Kidney (tissue), 14 donors: Measurements from ENCODE around the gene ITCH. TPM values are rescaled to one million over a fixed set of nuclear protein-coding genes. Genes with fewer than 3 reads are reported as not detected.
"Not testable (repeated sequence)": the region's sequence is repeated elsewhere in the genome, so short reads cannot be mapped to it uniquely, and the experiment has no call there.

Experiments used
- DNase-seq, 5 donors: peaks; one replicate each; pipeline ENCODE4 v3.0.0-alpha.2; 2013 to 2020
- FAIRE-seq: peaks from 2 replicates; lab custom pipeline; 2012; peaks lifted over from hg19 to GRCh38; lab: Jason Lieb, UNC
- H3K27ac ChIP-seq, 2 donors: one replicate each; pipeline ENCODE4 v1.7.0; 2013; ENCODE audit warnings: low read depth in 2 of 2, low read length in 2 of 2, inconsistent platforms in 1 of 2
- H3K27me3 ChIP-seq: one replicate; pipeline ENCODE4 v1.7.1; 2013; ENCODE audit warnings: low read length, inconsistent platforms; ENCODE audit not compliant: control insufficient read depth, insufficient read depth
- H3K36me3 ChIP-seq, 3 donors: one replicate each; pipeline versions ENCODE4 v1.7.0 to v1.7.1; 2013; ENCODE audit warnings: low read length in 3 of 3, control low read depth in 1 of 3, inconsistent platforms in 1 of 3; ENCODE audit not compliant: insufficient read depth in 3 of 3, control insufficient read depth in 2 of 3
- H3K4me1 ChIP-seq, 3 donors: one replicate each; pipeline versions ENCODE4 v1.7.0 to v1.7.1; 2013; ENCODE audit warnings: low read length in 3 of 3, inconsistent platforms in 1 of 3, low read depth in 1 of 3; ENCODE audit not compliant: control insufficient read depth in 2 of 3, insufficient read depth in 2 of 3
- H3K4me3 ChIP-seq, 3 donors: one replicate each; pipeline versions ENCODE4 v1.7.0 to v1.8.1; 2013; ENCODE audit warnings: low read length in 3 of 3, control low read depth in 1 of 3, inconsistent platforms in 1 of 3
- H3K9ac ChIP-seq, 3 donors: one replicate each; pipeline versions ENCODE4 v1.7.0 to v1.7.1; 2013; ENCODE audit warnings: low read length in 3 of 3, control low read depth in 1 of 3, inconsistent platforms in 1 of 3
- H3K9me3 ChIP-seq, 3 donors: one replicate each; pipeline versions ENCODE4 v1.7.0 to v1.7.1; 2013; ENCODE audit warnings: low read length in 3 of 3, control low read depth in 1 of 3, inconsistent platforms in 1 of 3; ENCODE audit not compliant: control insufficient read depth in 2 of 3, insufficient read depth in 1 of 3
- CTCF ChIP-seq: IDR thresholded peaks from 3 replicates; pipeline ENCODE4 v1.5.1; 2012; ENCODE audit warnings: mild to moderate bottlenecking, moderate library complexity, borderline replicate concordance; ENCODE audit not compliant: insufficient read depth; ENCODE audit errors: extremely low read depth
- intact Hi-C: fragments of 100-400 bp; cut with DNase I; formaldehyde crosslinking; loops from one replicate; pipeline ENCODE4 v1.11.1; 2022
- polyA plus RNA-seq: library from polyadenylated mRNA; stranded (reverse); fragments of 350-450 nt; fragmentation: Illumina TruSeq; extraction: RNeasy Lipid Tissue Mini Kit (QIAGEN cat#74804); gene quantifications from one replicate; pipeline ENCODE4 v1.2.3, GENCODE V29; 2014; ENCODE audit warnings: low read depth, low replicate concordance; ENCODE audit not compliant: insufficient read depth
- total RNA-seq: library from RNA; stranded (reverse); fragmentation: NEBNext Ultra II Directional; extraction: Animal tissue kit (Norgen Biotek cat#: 25700); gene quantifications from one replicate; pipeline ENCODE4 v1.2.1, GENCODE V29; 2021
- donor health status: control.
- donor health status: control.
- donor health status: control.
- donor health status: control.
- donor health status: control.
- donor health status: DM: yes; HTN: yes; CAD: no.
- donor health status: Normal renal cell carcinoma (clear cell type).

The ITCH gene
- total and polyA plus RNA-seq, 2 donors from 2014 or later, result 10.1 to 63.1 TPM

DNA sequence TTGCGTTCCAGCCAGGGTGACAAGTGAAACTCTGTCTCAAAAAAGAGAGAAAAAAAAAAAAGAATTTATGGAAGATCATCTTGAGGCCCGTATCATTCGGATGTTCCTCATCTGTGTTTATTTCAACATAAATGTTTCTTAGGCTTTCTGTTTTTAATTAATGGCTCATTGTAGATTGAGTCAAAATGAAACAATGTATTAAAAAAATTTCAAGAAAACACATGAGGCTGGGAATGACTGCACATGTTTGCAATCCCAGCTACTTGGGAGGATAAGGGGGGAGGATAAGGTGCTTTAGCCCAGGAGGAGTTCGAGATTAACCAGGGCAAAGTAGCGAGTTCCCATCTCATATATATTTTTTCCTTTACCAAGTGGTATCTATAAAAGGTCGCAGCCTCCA is 47.3 kb downstream of the ITCH start:
- Histone ChIP-seq H3K27ac (no peak overlapping the region), H3K27me3 (no peaks in the 10 kb centered on the region), H3K4me3 (no peak overlapping the region), H3K9ac (no peak overlapping the region), H3K4me1 (no peaks in the 10 kb centered on the region), H3K36me3 (peaks cover 3 to 8% (median 5%) of the 10 kb centered on the region in 3 donors), H3K9me3 (no peaks in the 10 kb centered on the region)
- no peak for DNase-seq
- intact Hi-C loops, result no loop called here
- FAIRE-seq, result no peak
- no peak for TF ChIP-seq CTCF

DNA sequence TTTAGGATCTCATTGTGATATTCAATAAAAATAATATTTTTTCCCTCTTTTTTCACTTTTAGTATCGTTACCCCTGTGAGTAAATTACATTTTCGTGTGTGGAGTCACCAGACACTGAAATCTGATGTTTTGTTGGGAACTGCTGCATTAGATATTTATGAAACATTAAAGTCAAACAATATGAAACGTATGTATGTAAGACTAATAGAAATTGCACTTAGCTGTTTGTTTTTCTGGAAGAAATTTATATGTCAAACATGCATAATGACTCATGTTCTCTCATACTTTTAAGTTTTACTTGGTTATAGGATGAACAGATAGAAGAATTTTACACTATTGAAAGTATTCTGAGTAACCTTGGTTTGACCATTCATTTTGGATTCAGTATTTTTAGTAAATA is 49.4 kb downstream of the ITCH start:
- DNase-seq, result no peak
- TF ChIP-seq CTCF, result no peak
- H3K9me3 ChIP-seq, result no peaks in the 10 kb centered on the region
- H3K9ac ChIP-seq, result no peak overlapping the region
- no peak overlapping the region for H3K27ac ChIP-seq
- no peaks in the 10 kb centered on the region for H3K4me1 ChIP-seq
- peaks cover 3 to 8% (median 5%) of the 10 kb centered on the region in 3 donors for H3K36me3 ChIP-seq
- no peak overlapping the region for H3K4me3 ChIP-seq
- intact Hi-C loops, result no loop called here
- no peak for FAIRE-seq
- H3K27me3 ChIP-seq, result no peaks in the 10 kb centered on the region

- H3K9ac ChIP-seq, H3K36me3 ChIP-seq, H3K4me1 ChIP-seq, H3K4me3 ChIP-seq, H3K9me3 ChIP-seq, FAIRE-seq, H3K27ac ChIP-seq, DNase-seq, intact Hi-C loops, H3K27me3 ChIP-seq: not testable (repeated sequence)
Observed at GRCh38 chr20:34414525-34414924, 51.5 kb downstream of the ITCH start.

DNA sequence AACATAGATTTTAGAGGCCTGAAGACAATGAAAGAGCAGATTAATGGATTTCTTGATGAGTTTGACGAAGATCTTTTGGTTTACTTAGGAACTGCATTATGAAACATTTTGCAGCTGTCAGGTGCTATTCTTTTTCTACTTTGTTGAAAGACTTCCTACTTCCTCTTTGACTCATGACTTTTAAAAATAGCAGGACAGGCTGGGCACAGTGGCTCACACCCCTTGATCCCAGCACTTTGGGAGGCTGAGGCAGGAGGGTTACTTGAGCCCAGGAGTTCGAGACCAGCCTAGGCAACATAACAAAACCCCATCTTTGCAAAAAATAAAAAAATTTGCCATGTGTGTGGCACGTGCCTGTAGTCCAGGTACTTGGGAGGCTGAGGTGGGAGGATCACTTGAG is 52.0 kb downstream of the ITCH start:
- Histone ChIP-seq H3K4me1 (no peaks in the 10 kb centered on the region), H3K27me3 (no peaks in the 10 kb centered on the region), H3K9me3 (no peaks in the 10 kb centered on the region), H3K4me3 (no peak overlapping the region), H3K9ac (no peak overlapping the region), H3K36me3 (peaks cover 0 to 13% (median 5%) of the 10 kb centered on the region in 3 donors), H3K27ac (no peak overlapping the region)
- no peak for TF ChIP-seq CTCF
- intact Hi-C loops, result no loop called here
- DNase-seq, result no peak
- FAIRE-seq, result no peak
